ENCODE data around the gene BAK1.
A peak's percentile ranks its signal among the peaks of the same experiment; 100 is the strongest.

Gene BAK1

DNA sequence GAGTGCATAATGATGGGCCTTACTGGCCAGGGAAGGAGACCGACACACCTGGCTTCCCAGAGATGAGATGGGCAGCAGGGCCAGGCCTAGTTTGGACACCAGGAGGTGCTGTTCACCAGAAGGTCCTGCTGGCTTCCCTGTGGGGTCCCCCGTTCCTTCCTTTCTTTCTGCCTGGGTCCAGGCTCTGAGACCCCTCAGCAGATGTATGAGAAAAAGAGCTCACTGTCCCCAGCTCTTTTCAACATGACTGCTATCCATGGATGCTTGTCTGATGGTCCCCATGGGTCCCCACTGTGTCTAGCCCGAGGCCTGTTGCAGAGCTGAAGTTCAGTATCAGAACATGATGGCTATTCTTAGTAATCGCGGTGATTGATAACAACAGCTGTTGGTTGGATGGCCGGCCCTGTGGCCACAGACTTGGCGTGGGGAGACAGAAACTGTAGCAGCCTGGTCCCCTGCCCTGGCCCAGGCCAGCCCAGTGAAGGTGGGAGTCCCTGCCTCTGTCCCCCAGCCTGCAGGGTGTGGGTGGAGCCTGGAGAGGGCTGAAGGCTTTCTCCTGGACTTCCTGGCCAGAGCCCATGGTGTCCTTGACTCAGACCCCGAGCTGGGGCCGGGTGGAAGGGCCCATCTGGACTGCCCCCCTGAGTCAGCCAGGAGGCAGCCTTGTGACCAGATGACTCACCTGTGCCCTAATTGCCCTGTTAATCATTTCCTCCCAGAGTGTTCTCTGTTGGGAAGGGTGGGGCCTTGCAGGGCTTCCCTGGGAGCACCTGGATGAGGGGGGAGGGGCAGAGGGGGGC, 9.9 kb upstream of the BAK1 start:
- ChIA-PET CTCF (interaction anchor here (0.6 to 1.6 kb wide), 14 partner anchors 17 to 393 kb away, joined by 3 to 8 read pairs (median 4); partner anchors contain the start of gene ITPR3), POLR2A (ENCODE audit: low non-redundant PET) (interaction anchor here (0.6 to 1.0 kb wide), 2 partner anchors 31 to 121 kb away, joined by 3 to 6 read pairs; partner anchors contain the start of genes ITPR3 and UQCC2)
- peak; percentile 96 for DNase-seq (ENCODE audit: low spot score)
- H3K27ac ChIP-seq = peak overlapping the region; percentile 97
- peak; percentile 54 for TF ChIP-seq CTCF (conservative IDR thresholded peaks at IDR 0.05; ENCODE audit: low read depth)

- POLR2A ChIA-PET (ENCODE audit: low non-redundant PET) = no interaction called here
- peak overlapping the region; percentile 97 for H3K27ac ChIP-seq
- no peak for DNase-seq (ENCODE audit: low spot score)
- CTCF ChIA-PET = interaction anchor here (0.8 to 1.6 kb wide), 4 partner anchors 18 to 106 kb away, joined by 3 to 8 read pairs (median 4); no protein-coding TSS in a partner anchor
- no peak for TF ChIP-seq CTCF (conservative IDR thresholded peaks at IDR 0.05; ENCODE audit: low read depth)
These were observed 9.3 kb upstream of the BAK1 start for GRCh38 chr6:33589392-33589730.

DNA sequence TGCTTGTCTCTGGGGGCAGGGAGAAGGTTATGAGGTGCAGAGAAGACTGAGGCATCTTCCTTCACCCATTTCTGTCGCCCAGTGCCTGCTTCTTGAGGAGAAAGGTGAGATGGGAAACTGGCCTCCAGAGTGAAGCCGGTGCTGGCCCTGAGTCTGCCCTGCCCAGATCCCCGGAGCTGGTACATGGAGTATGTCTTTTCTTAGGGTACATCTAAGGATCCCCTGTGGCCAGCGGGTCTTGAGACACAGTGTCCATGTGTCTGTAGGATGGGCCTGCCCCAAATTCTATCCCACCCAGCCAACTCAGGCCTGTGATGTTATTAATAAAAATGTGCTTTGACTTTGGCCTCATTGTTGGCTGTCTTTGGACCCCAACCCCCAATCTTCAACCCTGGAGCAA, 8.8 kb upstream of the BAK1 start:
- POLR2A ChIA-PET (ENCODE audit: low non-redundant PET) = no interaction called here
- CTCF ChIA-PET = interaction anchor here (1.6 kb wide), 1 partner anchor 18 kb away, joined by 8 read pairs; no protein-coding TSS in a partner anchor
- DNase-seq (ENCODE audit: low spot score) = no peak
- peak overlapping the region; percentile 97 for H3K27ac ChIP-seq
- no peak for TF ChIP-seq CTCF (conservative IDR thresholded peaks at IDR 0.05; ENCODE audit: low read depth)

DNA sequence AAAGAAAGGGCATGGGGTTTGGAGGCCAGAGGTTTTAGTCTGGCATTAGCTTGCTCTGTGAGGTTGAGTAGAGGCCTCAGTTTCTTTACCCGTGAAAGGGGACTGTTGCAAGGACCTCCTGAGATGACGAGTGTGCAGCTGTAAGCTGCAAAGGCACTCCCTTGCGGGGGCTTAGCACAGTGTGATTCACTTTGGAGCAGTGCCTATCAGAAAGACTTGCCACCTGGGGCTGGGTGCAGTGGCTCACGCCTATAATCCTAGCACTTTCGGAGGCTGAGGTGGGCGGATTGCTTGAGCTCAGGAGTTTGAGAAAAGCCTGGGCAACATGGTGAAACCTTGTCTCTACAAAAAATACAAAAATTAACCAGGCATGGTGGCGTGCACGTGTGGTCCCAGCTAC, 7.5 kb upstream of the BAK1 start:
- no peak for DNase-seq (ENCODE audit: low spot score)
- H3K27ac ChIP-seq = peak overlapping the region; percentile 97
- ChIA-PET POLR2A (ENCODE audit: low non-redundant PET) (no interaction called here), CTCF (interaction anchor here (0.8 to 1.4 kb wide), 4 partner anchors 21 to 81 kb away, joined by 3 to 4 read pairs (median 3); no protein-coding TSS in a partner anchor)
- no peak for TF ChIP-seq CTCF (conservative IDR thresholded peaks at IDR 0.05; ENCODE audit: low read depth)

GRCh38 chr6:33586108-33586640, 6.1 kb upstream of the BAK1 start:
- no peak for TF ChIP-seq CTCF (conservative IDR thresholded peaks at IDR 0.05; ENCODE audit: low read depth)
- POLR2A ChIA-PET (ENCODE audit: low non-redundant PET) = interaction anchor here (0.6 kb wide), 1 partner anchor 162 kb away, joined by 3 read pairs; no protein-coding TSS in a partner anchor

GRCh38 chr6:33585403-33586107, 5.5 kb upstream of the BAK1 start:
- peak; percentile 72 for DNase-seq (ENCODE audit: low spot score)
- peak overlapping the region; percentile 97 for H3K27ac ChIP-seq
- ChIA-PET CTCF (interaction anchor here (0.6 to 1.0 kb wide), 5 partner anchors 23 to 132 kb away, joined by 3 to 4 read pairs (median 3); no protein-coding TSS in a partner anchor), POLR2A (ENCODE audit: low non-redundant PET) (interaction anchor here (0.6 kb wide), 1 partner anchor 162 kb away, joined by 3 read pairs; no protein-coding TSS in a partner anchor)
- peak; percentile 95 for TF ChIP-seq CTCF (conservative IDR thresholded peaks at IDR 0.05; ENCODE audit: low read depth)

More at GRCh38 chr6:33586108-33586640, 6.1 kb upstream of the BAK1 start:
- CTCF ChIA-PET = interaction anchor here (0.6 to 1.4 kb wide), 9 partner anchors 24 to 158 kb away, joined by 3 to 4 read pairs (median 3); no protein-coding TSS in a partner anchor
- DNase-seq (ENCODE audit: low spot score) = no peak
- H3K27ac ChIP-seq = peak overlapping the region; percentile 97
